ENCODE data around the gene NAALADL2. TPM values are rescaled to one million over a fixed set of nuclear protein-coding genes. Genes with fewer than 3 reads are reported as not detected.

Gene NAALADL2
- total RNA-seq, 1 donor: 23.5 TPM

GRCh38 chr3:175646865-175647264 lies 787.7 kb downstream of the NAALADL2 start:
- Histone ChIP-seq H3K79me2 (ENCODE audit: insufficient read depth, low read length) (no peaks in the 10 kb centered on the region), H2AFZ (ENCODE audit: low read length) (no peak overlapping the region), H3K4me3 (ENCODE audit: insufficient read depth, low read length) (no peak overlapping the region), H3K27ac (ENCODE audit: low read depth, low read length) (no peak overlapping the region), H3K9me3 (ENCODE audit: low read depth, low read length) (no peaks in the 10 kb centered on the region), H3K27me3 (ENCODE audit: insufficient read depth, low read length) (no peaks in the 10 kb centered on the region), H3K4me2 (ENCODE audit: insufficient read depth, low read length) (no peak overlapping the region), H4K20me1 (ENCODE audit: insufficient read depth, low read length) (no peaks in the 10 kb centered on the region), H3K4me1 (ENCODE audit: insufficient read depth, low read length) (no peaks in the 10 kb centered on the region), H3K36me3 (ENCODE audit: insufficient read depth, low read length) (no peaks in the 10 kb centered on the region)
- no peak for TF ChIP-seq CTCF (IDR thresholded peaks at IDR 0.05; ENCODE audit: extremely low read depth, low read depth, low read length)
- DNase-seq (ENCODE audit: insufficient read length, low spot score, missing footprints): no peak

DNA sequence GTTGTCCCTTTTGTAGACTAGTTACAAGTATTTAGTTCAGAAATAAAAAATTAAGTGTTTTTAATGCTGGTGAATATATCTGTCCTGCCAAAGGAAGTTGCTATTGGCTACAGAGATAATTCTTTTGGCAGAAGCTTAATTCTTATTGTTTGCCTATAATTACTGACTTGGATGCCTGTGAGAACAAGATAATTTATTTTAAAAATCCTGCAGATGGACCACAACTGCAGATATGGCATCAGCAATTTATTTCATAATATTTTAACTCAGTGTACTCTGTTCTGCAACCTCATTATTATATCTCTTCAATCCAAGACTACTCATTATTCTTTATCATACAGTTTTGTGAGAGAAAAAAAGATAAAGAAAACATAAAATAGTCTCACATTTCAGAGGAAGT lies 789.8 kb downstream of the NAALADL2 start:
- no peaks in the 10 kb centered on the region for H3K79me2 ChIP-seq (ENCODE audit: insufficient read depth, low read length)
- no peak for TF ChIP-seq CTCF (IDR thresholded peaks at IDR 0.05; ENCODE audit: extremely low read depth, low read depth, low read length)
- H4K20me1 ChIP-seq (ENCODE audit: insufficient read depth, low read length): no peaks in the 10 kb centered on the region
- H2AFZ ChIP-seq (ENCODE audit: low read length): no peak overlapping the region
- no peak overlapping the region for H3K4me3 ChIP-seq (ENCODE audit: insufficient read depth, low read length)
- no peaks in the 10 kb centered on the region for H3K36me3 ChIP-seq (ENCODE audit: insufficient read depth, low read length)
- no peaks in the 10 kb centered on the region for H3K9me3 ChIP-seq (ENCODE audit: low read depth, low read length)
- H3K27me3 ChIP-seq (ENCODE audit: insufficient read depth, low read length): no peaks in the 10 kb centered on the region
- no peak for DNase-seq (ENCODE audit: insufficient read length, low spot score, missing footprints)
- H3K4me2 ChIP-seq (ENCODE audit: insufficient read depth, low read length): no peak overlapping the region
- no peaks in the 10 kb centered on the region for H3K4me1 ChIP-seq (ENCODE audit: insufficient read depth, low read length)
- no peak overlapping the region for H3K27ac ChIP-seq (ENCODE audit: low read depth, low read length)

DNA sequence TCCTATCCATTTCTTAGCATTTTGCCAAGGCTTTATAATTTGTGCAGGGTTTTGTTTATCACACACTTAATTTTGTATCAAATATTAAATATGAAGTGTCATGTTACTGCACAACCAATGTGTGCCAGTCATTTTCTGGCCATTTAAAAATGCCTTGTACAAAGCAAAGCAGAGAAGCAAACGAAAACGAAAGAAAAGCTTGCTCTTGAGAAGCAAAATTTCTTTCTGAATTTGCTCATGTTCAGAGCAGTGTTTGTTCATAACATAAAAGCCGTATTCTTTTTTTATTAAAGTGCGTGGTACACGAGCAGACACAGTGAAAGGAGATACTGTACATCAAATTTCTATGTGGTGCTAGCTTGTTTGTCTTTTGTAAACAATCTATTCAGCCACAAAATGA lies 792.6 kb downstream of the NAALADL2 start:
- no peak for TF ChIP-seq CTCF (IDR thresholded peaks at IDR 0.05; ENCODE audit: extremely low read depth, low read depth, low read length)
- no peaks in the 10 kb centered on the region for H3K4me1 ChIP-seq (ENCODE audit: insufficient read depth, low read length)
- no peaks in the 10 kb centered on the region for H4K20me1 ChIP-seq (ENCODE audit: insufficient read depth, low read length)
- peak overlapping the region; percentile 28 for H3K27ac ChIP-seq (ENCODE audit: low read depth, low read length)
- H3K4me3 ChIP-seq (ENCODE audit: insufficient read depth, low read length): peak overlapping the region; percentile 69
- peak overlapping the region; percentile 89 for H2AFZ ChIP-seq (ENCODE audit: low read length)
- H3K4me2 ChIP-seq (ENCODE audit: insufficient read depth, low read length): peak overlapping the region; percentile 84
- no peaks in the 10 kb centered on the region for H3K36me3 ChIP-seq (ENCODE audit: insufficient read depth, low read length)
- DNase-seq (ENCODE audit: insufficient read length, low spot score, missing footprints): peak; percentile 36
- no peaks in the 10 kb centered on the region for H3K79me2 ChIP-seq (ENCODE audit: insufficient read depth, low read length)
- no peaks in the 10 kb centered on the region for H3K9me3 ChIP-seq (ENCODE audit: low read depth, low read length)
- no peaks in the 10 kb centered on the region for H3K27me3 ChIP-seq (ENCODE audit: insufficient read depth, low read length)

- Histone ChIP-seq H3K4me3 (ENCODE audit: insufficient read depth, low read length) (no peak overlapping the region), H3K79me2 (ENCODE audit: insufficient read depth, low read length) (no peaks in the 10 kb centered on the region), H3K4me2 (ENCODE audit: insufficient read depth, low read length) (no peak overlapping the region), H3K27ac (ENCODE audit: low read depth, low read length) (no peak overlapping the region), H3K9me3 (ENCODE audit: low read depth, low read length) (no peaks in the 10 kb centered on the region), H3K27me3 (ENCODE audit: insufficient read depth, low read length) (no peaks in the 10 kb centered on the region), H3K4me1 (ENCODE audit: insufficient read depth, low read length) (no peaks in the 10 kb centered on the region), H4K20me1 (ENCODE audit: insufficient read depth, low read length) (no peaks in the 10 kb centered on the region), H3K36me3 (ENCODE audit: insufficient read depth, low read length) (no peaks in the 10 kb centered on the region), H2AFZ (ENCODE audit: low read length) (no peak overlapping the region)
- DNase-seq (ENCODE audit: insufficient read length, low spot score, missing footprints): no peak
- no peak for TF ChIP-seq CTCF (IDR thresholded peaks at IDR 0.05; ENCODE audit: extremely low read depth, low read depth, low read length)
Observed at GRCh38 chr3:175655351-175655750, 796.2 kb downstream of the NAALADL2 start.

Measured in osteoblast (primary cell).